Stimulated activated CD8-positive, alpha-beta memory T cell treated with anti-CD3 and anti-CD28 coated beads, Interleukin-4, amount 100 ng/mL, for 48 hours (primary cell): Measurements from ENCODE around the gene CIRBP.
"Not testable (repeated sequence)": the region's sequence is repeated elsewhere in the genome, so short reads cannot be mapped to it uniquely, and the experiment has no call there.

ENCODE experiments used
- DNase-seq: peaks from one replicate; pipeline ENCODE4 v3.0.0-alpha.2; 2020

CIRBP gene

DNA sequence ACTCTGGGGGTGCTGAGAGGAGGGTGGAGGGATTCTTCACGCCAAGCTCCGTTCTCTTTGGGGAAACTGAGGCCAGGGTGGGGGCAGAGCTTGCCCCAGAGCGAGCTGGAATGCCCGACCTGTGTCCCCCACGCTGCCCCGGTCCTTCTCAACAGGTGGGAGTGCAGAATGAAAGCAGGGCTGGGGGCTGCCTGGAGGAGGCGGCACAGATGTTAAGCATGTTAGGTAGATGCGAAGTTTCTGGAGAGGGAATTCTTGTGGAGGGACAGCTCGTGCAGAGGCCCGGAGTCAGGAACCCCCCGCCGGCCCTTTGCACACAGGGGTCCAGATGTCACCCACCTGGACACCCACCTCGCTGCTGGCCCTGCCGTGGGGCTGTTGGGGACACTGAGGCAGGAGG is 25.6 kb downstream of the CIRBP start:
- no peak for DNase-seq

DNA sequence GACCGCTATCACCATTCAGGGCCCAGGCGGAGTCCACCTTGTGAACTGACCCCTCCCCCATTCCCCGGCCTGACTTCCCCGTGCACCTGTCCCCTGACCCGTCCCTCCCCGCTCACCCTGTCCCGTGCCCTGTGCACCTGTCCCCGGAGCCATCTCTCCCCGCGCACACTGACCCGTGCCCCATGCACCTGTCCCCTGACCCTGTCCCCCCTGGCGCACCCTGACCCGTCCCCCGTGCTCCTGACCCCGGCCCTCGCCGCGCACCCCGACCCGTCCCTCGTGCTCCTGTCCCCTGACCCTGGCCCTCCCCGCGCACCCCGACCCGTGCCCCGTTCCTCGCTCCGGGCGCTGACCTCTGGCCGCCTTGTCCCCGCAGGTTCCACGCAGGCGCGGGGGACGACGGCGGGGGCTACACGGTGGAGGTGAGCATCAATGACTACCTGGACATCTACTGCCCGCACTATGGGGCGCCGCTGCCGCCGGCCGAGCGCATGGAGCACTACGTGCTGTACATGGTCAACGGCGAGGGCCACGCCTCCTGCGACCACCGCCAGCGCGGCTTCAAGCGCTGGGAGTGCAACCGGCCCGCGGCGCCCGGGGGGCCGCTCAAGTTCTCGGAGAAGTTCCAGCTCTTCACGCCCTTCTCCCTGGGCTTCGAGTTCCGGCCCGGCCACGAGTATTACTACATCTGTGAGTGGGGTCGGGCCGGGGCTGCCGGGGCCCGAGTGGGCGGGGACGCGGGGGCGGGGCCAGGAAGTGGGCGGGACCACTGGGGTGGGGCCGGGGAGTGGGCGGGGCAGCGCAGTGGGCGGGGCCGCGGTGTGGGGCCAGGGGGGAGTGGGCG is 26.3 kb downstream of the CIRBP start:
- DNase-seq = peak; percentile 74

DNA sequence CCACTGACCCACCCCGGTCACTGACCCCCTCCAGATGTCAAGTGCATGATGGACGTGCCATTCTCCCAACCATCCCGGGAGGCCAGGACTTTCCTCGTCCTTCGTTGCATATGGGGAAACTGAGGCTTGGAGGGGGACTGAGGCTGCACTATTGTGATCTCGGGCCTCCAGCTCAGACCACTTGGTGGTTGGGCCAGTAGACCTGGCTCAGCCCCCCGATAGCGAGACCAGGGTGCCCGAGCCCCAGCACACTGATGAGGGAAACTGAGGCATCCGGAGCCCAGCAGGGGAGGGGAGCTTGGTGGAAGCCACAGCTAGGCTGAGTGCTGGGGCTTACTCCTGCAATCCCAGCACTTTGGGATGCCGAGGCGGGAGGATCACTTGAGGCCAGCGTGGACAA is 26.9 kb downstream of the CIRBP start:
- DNase-seq = no peak

DNA sequence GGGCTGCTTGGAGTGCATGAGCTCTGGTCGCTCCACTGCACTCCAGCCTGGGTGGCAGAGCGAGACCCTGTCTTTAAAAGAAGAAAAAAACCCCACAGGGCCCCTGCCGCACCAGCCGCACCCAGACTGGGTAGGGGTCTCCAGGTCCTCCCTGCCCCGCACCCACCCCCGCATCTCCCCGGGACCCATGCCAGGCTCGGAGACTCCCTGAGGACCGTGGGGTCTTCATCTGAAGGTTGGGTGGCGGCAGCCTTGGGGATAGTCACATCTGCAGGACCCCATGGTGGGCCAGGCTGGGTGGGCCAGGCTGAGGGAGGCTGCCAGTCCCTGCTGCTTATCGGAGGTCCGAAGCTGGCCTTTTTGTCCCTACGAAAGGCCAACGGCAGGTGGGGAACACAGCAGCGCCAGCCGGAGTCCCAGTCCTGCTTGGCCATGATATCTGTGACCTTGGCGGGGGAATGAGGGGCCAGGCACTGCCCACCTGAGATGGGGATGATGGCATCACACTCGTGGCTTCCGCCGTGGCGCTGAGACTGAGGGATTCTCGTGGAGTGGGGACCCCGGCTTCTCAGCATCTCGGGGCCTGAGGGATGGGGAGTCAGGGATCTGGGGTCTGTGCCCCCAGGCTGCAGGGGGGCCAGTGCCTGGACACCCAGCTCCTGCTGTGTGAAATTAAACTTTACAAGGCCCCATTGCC is 27.6 kb downstream of the CIRBP start:
- DNase-seq = no peak

DNA sequence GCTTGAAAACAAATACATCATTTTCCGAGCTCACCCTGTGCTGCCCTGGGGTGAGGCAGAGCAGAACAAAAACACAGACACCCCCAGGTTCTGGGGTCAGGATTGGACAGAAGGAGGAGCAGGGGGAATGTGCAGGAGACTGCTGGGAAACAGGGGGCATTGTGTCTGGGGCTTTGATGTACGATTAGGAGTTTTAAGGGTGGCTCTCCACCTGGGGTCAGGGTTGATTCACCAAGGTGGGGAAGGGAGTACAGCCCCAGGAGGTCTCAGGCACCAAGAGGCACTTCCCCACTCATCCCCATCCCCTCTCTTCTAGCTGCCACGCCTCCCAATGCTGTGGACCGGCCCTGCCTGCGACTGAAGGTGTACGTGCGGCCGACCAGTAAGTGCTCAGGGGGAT is 29.1 kb downstream of the CIRBP start:
- DNase-seq = no peak

DNA sequence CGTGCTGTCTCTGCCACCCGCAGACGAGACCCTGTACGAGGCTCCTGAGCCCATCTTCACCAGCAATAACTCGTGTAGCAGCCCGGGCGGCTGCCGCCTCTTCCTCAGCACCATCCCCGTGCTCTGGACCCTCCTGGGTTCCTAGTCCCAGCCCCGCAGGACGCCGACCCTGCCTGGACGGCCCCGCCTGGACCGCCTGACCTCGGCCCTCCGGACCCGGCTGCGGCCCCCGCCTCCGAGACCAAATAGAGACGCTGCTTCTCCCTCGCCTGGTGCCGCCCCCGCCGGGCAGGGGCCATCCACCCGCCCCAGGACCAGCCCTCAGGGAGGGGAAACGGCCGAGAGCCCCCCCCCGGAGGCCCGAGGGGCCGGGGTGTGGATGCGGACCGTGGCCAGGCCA is 30.7 kb downstream of the CIRBP start:
- no peak for DNase-seq

DNA sequence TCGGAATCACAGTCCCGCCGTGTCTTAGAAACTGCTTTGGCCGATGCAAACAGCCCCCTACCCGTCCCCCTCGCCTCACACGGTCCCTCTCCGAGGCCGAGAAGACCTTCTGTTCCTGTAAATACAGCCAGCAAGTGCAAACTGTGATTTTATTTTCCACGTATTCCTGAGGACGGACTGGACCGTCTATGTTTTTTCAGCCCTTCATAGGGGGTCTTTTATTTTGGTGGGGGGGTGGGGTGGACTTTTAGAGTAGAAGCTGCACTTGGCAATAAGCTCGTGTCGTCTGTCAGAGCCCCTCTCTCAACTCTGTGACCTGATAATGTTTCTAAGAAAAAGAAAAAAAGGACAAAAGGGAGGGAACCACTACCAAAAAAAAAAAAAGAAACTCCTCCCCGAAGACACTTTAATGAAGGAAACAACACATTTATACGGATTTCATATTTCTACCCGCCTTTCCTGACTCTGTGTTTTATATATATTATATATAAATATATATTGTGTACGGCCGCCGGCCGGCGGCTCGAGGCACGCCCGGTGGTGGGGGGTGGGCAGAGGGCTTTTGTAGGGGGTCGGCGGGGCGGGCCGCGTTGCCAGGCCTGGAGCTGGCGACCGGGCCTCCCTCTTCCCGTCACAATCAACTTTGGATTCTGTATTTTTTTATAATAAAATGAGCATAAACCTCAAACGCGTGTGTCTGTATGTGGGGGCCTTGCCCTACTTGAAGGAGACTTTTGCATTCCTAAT is 31.8 kb downstream of the CIRBP start:
- DNase-seq = no peak

DNA sequence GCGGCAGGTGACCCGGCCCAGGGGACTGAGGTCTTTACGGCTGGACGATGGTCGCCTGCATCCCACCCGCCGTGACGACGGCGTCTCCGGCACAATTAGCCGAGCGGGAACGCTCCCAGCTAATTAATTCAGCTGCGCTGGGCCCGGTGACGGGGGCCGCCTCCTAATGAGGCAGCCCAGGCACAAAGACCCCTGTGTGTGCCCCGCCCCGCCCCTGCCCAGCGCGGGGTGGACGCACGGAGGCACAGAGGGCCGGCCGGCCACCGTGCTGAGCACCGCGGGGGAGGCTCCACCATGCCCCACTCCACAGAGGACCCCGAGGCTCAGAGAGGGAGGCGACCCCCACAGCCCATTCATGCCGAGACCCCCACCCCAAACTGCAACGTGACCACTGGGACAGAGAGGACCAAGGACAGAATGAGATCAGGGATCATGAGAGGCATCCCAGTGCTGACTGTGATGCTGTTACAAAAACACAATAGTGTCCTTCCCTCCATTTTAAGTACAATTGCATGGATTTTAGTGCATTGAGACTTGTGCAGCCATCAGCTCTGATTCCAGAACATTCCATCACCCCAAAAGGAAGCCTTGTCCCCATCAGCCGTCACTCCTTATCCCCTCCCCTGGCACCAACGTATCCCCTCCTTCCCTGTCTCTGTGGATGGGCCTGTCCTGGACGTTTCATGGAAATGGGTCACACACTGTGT is 33.6 kb downstream of the CIRBP start:
- no peak for DNase-seq

DNA sequence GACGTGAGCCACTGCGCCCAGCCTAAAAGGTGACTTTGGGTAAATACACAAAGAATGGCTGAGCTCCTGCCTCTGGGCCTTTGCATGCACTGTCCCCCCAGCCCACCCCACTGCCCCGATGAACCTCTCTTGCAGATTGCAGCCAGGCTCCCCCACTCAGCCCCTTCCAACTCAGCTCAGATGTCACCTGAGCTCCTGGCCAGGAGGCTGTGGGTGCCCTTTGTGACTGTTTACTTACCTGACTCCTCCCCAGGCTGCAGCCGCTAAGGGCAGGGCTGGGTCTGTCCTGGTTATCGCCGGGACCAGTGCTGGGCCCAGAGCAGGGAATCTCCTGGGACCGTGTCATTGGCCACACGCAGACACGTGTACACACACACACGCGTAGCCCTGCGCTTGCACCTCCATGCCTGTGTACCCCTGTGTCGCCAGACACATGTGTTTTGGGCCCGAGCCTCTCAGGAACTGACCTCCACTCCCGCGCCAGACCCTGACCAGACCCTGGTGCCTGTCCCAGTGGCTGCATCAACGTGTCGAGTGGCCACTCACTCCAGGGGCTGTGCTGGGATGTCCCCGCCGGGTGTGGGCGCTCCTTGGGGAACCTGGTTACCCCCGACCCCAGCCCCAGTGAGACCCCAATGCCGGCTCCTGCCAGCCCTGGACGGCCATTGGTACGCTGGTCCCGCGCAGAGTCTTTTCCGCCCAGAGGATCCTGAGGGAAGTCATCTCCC is 35.2 kb downstream of the CIRBP start:
- no peak for DNase-seq

DNA sequence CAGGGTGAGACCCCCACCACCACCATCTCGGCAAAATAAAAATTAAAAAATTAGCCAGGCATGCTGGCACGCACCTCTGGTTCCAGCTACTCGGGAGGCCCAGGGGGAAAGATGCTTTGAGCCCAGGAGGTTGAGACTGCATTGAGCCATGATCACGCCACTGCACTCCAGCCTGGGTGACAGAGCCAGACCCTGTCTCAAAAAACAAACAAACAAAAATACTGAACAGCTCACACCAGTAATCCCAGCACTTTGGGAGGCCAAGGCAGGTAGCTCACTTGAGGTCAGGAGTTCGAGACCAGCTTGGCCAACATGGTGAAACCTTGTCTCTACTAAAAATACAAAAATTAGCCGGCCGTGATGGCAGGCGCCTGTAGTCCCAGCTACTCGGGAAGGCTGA is 36.2 kb downstream of the CIRBP start:
- not testable (repeated sequence) for DNase-seq

DNA sequence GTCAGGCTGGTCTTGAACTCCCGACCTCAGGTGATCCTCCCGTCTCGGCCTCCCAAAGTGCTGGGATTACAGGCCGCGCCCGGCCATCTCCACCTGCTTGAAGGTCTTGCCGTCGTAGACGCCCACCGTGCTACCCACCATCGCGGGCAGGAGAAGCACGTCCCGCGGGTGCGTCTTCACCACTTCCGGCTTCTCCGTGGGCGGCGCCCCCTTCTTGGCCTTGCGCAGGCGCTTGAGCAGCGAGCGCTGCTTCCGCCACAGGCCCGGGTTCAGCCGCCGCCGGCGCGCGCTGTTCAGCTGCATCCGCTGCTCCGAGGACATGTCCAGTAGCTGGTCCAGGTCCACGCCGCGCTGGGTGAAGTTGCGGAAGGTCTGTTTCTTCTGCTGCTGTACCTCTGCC is 38.2 kb downstream of the CIRBP start:
- DNase-seq = no peak

DNA sequence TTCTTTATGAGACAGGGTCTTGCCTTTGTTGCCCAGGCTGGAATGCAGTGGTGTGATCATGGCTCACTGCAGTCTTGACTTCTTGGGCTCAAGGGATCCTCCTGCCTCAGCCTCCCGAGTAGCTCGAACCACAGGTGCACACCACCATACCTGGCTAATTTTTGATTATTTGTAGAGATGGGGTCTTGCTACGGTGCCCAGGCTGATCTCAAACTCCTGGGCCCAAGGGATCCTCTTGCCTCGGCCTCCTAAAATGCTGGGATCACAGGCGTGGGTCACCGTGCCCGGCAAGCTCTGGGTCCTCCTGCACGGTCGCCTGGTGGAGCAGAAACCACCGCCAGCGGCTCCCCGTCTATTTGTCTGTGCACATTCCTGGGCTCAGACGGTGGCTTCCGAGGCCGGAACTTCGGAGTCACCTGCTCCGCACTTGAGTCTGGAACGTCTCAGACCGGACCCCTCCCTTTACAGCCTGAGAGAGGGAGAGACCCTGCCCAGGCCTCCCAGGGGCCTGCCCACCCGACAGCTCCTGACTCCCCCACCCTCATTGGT is 38.7 kb downstream of the CIRBP start:
- DNase-seq = no peak

DNA sequence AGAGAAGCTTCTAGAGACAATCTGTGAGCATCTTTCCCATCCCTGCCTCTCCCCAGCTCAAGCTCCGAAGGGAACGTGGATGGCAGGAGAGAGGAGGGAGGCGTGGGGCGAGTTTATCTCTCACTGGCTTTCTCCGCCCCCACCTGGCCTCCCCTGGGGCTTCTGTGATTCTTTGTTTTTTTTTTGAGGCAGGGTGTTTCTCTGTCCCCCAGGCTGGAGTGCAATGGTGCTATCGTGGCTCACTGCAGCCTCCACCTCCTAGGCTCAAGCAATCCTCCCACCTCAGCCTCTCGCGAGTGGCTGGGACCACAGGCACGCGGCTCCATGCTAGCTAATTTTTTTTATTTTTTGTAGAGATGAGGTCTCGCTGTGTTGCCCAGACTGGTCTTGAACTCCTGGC is 39.6 kb downstream of the CIRBP start:
- no peak for DNase-seq

DNA sequence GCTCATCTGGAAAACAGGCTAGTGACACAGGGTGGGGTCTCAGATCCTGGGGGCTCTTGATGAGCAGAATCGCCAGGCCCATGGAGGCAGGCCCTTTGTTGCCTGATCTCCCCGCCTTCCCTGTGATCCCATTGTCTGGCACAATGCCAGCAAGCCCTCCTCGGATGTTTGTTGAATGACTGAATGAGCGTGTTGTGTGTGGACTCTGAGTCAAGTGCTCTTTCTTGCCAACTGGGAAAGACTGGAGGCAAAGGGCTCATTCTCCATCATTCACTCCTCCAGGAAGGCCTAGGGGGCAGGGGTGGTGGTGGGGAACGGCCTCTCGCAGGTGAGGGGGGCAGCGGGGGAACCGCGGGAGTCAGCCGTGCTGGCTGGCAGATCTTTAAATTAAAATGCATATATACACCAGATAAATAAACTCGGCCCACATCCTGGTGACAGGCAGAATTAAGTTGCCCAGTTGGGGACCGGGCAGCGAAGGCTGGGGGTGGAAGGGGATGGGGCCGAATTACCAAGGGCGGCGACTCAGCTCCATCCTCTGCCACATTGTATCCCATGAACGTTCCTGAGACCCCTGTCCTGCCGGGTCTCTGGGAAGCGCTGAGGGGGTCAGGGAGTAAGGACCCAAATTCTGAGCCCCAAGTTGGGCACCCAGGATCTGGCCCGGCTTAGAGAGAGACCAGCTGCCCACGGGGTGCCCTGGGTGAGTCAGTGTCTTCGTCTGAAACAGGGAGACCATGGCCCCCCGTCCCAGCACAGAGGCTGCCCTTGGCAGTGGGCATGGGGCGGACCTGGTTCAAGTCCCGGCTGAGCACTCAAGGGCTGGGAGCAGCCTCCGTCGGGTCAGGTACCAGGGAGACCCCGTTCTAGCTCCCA is 41.1 kb downstream of the CIRBP start:
- no peak for DNase-seq

DNA sequence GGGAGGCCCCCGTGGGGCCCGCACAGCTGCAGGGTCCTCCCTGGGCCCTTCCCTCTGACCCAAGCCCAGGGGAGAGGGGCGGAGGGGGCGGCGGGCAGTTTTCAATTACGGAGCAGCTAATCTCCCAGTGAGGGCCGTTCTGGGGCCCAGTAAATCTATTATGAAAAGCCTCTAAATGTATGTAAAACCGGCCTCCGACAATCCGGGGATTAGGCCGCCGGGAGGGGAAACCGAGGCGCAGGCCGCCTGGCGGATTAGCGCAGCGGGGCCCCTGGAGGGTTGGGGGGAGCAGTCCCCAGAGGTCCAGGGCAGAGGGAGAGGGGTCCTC is 41.7 kb downstream of the CIRBP start:
- no peak for DNase-seq

DNA sequence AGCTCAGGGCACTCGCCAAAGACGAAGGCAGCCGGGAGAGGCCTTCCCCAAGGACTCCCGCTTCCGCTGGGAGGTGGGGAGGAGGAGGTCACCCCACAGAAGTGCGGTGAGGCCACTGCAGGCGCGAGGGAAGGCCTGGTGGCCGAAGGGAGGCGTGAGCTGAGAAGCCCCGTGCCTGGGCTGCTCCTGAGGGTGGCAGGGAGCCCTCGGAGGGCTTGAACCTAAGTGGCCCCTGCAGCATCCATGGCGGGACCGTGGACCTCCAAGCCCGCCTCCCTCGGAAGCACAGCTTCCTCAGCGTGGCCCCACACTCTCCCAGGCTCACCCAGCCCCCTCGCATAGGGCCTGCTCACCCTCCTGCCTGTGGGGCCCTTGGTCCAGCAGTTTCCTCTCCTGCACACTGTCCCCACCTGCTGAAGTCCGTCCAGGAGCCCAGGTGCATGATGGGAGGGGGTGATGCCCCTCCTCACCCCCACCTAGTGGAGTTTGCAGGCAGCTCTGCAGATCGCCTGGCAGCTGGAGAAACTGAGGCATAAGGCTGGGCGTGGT is 42.5 kb downstream of the CIRBP start:
- no peak for DNase-seq

DNA sequence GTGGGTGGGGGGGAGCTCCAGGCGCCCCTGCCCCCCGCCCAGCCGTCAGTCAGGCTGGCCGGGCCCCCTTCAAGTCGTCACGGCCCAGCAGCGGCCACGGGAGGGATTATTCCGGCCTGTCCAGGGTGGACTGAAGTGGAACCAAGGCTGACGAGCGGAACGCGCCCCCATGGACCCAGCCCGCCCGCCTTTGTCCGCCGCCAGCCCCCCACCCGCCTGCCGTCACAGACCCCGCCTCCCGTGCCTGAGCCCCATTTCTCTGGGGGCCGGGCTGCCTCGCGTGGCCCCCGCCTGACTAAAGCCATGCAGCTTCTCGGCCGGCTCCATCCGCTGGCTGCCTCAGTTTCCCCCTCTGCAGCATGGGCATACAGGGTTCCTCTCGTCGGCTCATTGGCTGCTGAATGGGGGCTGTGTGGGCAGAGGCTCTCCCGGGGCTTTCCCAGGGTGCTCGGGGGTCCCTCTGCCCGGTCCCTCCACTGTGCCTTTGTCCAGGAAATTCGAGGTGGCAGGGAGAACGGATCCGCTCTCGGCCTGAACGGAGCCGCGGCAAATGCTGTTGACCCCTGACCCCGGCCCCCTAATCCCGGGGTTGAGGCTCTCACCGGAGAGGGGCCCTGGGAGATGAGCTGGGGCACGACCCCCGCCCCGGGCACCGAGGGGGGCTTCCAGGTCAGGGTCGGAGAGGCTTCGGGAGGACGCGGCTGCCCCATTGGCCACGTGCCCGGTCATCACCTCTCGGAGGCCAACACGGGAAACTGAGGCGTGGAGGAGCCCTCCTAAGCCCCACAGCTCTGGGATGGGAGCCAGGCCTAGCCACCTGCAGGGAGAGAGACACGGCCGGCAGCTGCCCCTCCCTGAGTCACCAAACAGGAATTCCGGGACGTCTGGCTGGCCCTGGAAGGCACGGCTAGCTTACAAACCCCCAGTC is 43.9 kb downstream of the CIRBP start:
- no peak for DNase-seq

DNA sequence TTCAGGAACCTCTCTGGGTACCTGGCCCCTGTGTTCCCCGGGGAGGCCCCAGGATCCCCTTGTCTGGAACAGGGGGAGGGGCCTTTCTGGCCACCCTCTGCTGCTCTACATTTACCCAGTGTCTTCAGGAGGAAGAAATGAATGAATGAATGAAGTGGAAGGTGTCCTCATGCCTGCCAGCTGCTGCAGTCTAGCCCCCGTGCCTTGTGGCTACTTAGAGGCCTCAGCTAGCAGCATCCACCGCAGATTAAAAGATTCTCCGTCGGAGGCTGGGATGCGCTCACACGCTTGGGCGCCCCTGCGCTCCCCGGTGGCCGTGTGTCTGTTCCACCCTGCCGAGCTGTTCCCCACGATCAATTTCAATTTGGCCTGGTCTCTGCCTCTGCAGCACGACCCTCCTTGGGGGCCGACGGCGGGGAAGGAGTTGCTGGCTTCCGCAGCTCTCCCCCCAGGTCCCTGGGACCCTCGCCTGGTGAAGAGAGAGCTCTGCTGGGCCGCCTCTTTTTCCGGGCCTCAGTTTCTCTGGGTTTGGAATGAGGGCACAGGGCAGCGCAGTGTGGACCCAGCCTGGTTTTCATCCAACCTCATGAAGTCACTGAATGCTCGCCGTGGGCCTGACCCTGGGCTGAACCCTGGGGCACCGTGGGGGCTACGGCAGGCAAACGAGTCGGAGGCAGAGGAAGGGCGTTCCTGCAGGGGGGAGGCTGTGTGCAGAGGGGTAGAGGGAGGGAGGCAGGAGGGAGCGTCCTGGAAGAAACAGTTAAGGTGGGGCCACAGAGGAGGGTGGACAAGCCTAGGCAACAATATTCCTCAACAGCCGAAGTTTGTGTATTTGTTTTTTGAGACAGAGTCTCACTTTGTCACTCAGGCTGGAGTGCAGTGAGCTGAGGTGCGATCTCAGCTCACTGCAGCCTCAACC is 44.8 kb downstream of the CIRBP start:
- DNase-seq = no peak
